ENCODE measurements around the gene TCERG1L. TPM values are rescaled to one million over a fixed set of nuclear protein-coding genes. Genes with fewer than 3 reads are reported as not detected.

TCERG1L gene
- total RNA-seq, result 0.07 and 0.11 TPM in 2 replicates

GRCh38 chr10:131311661-131312477, at the start of gene TCERG1L:
Gene TCERG1L (minus strand): TSS chr10:131311721. CDS start chr10:131311635, 86 bp downstream.
- Mint-ChIP-seq H3K4me1 (ENCODE audit: low read depth) (peaks cover 3% of the 10 kb centered on the region), H3K9me3 (no peaks in the 10 kb centered on the region), H3K27ac (no peak within 1 kb of the TSS), H3K27me3 (ENCODE audit: low read depth) (peaks cover 29% of the 10 kb centered on the region), H3K4me3 (ENCODE audit: low read depth) (peak within 1 kb of the TSS; percentile 23), H3K36me3 (ENCODE audit: low read depth) (no peaks in the 10 kb centered on the region)
- no peak for DNase-seq (ENCODE audit: low spot score)
- intact Hi-C loops (cut with micrococcal nuclease), result no loop called here

- Mint-ChIP-seq H3K4me1 (ENCODE audit: low read depth) (no peaks in the 10 kb centered on the region), H3K9me3 (no peaks in the 10 kb centered on the region), H3K27me3 (ENCODE audit: low read depth) (no peaks in the 10 kb centered on the region), H3K4me3 (ENCODE audit: low read depth) (no peak overlapping the region), H3K27ac (no peak overlapping the region), H3K36me3 (ENCODE audit: low read depth) (no peaks in the 10 kb centered on the region)
- intact Hi-C loops (cut with micrococcal nuclease), result no loop called here
- no peak for DNase-seq (ENCODE audit: low spot score)
Measured at GRCh38 chr10:131358741-131359442, 47.4 kb upstream of the TCERG1L start.

GRCh38 chr10:131356442-131356841, 44.9 kb upstream of the TCERG1L start:
- no peaks in the 10 kb centered on the region for H3K36me3 Mint-ChIP-seq (ENCODE audit: low read depth)
- DNase-seq (ENCODE audit: low spot score), result no peak
- H3K9me3 Mint-ChIP-seq, result no peaks in the 10 kb centered on the region
- no peak overlapping the region for H3K27ac Mint-ChIP-seq
- no peak overlapping the region for H3K4me3 Mint-ChIP-seq (ENCODE audit: low read depth)
- intact Hi-C loops (cut with micrococcal nuclease), result no loop called here
- H3K27me3 Mint-ChIP-seq (ENCODE audit: low read depth), result no peaks in the 10 kb centered on the region
- no peaks in the 10 kb centered on the region for H3K4me1 Mint-ChIP-seq (ENCODE audit: low read depth)

GRCh38 chr10:131355881-131356280, 44.4 kb upstream of the TCERG1L start:
- no peak overlapping the region for H3K27ac Mint-ChIP-seq
- H3K36me3 Mint-ChIP-seq (ENCODE audit: low read depth), result no peaks in the 10 kb centered on the region
- intact Hi-C loops (cut with micrococcal nuclease), result no loop called here
- H3K4me3 Mint-ChIP-seq (ENCODE audit: low read depth), result no peak overlapping the region
- H3K9me3 Mint-ChIP-seq, result no peaks in the 10 kb centered on the region
- H3K27me3 Mint-ChIP-seq (ENCODE audit: low read depth), result no peaks in the 10 kb centered on the region
- H3K4me1 Mint-ChIP-seq (ENCODE audit: low read depth), result no peaks in the 10 kb centered on the region
- DNase-seq (ENCODE audit: low spot score), result no peak

DNA sequence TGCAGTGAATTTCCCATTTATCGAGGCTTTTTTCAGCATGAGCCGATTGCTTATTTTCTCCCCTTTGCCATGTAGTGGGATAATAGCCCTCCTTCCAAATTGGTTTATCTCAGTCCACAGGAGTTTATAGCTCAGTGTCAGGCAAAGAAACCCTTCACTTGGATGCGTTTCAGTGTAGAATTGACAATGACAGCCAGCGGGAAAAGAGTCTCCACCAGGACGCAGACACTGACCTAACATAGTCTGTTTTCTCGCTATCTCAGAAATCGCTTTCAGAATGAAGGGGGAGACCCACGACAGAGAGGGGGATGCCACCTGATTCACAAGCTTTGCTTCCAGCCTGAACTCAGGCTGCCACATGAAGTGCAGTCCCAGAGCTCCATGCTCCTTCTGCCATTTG, 43.5 kb upstream of the TCERG1L start:
- no peak for DNase-seq (ENCODE audit: low spot score)
- Mint-ChIP-seq H3K36me3 (ENCODE audit: low read depth) (no peaks in the 10 kb centered on the region), H3K27me3 (ENCODE audit: low read depth) (no peaks in the 10 kb centered on the region), H3K27ac (no peak overlapping the region), H3K4me3 (ENCODE audit: low read depth) (no peak overlapping the region), H3K4me1 (ENCODE audit: low read depth) (no peaks in the 10 kb centered on the region), H3K9me3 (no peaks in the 10 kb centered on the region)
- intact Hi-C loops (cut with micrococcal nuclease), result no loop called here

- Mint-ChIP-seq H3K4me3 (ENCODE audit: low read depth) (no peak overlapping the region), H3K4me1 (ENCODE audit: low read depth) (no peaks in the 10 kb centered on the region), H3K9me3 (no peaks in the 10 kb centered on the region), H3K27me3 (ENCODE audit: low read depth) (no peaks in the 10 kb centered on the region), H3K27ac (no peak overlapping the region), H3K36me3 (ENCODE audit: low read depth) (no peaks in the 10 kb centered on the region)
- intact Hi-C loops (cut with micrococcal nuclease), result no loop called here
- no peak for DNase-seq (ENCODE audit: low spot score)
Measured at GRCh38 chr10:131354380-131354779, 42.9 kb upstream of the TCERG1L start.

DNA sequence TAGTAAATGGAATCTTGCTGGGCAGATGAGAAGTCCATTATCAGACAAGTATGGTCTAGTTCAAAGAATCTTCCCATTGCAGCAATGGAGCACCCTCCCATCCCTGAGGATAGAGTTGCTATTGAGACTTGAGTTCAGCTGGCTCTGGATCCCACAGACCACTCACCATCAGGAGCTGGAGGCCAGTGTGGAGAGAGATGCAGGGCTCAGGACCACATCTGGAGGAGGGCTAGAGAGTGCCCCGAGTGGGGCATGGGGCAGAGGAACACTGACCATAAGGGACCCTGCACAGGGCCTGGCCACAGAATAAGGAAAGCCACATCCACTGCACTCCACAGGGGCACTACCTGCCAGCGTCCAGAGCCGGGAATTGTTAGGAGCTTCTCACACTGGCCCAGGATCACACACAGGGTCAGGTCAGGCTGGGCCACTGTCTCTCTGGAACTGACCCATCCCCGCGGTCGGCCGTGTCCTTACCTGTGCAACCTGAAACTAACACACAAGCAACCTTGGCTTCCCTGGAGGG, 41.3 kb upstream of the TCERG1L start:
- H3K27ac Mint-ChIP-seq, result no peak overlapping the region
- DNase-seq (ENCODE audit: low spot score), result no peak
- intact Hi-C loops (cut with micrococcal nuclease), result no loop called here
- no peak overlapping the region for H3K4me3 Mint-ChIP-seq (ENCODE audit: low read depth)
- H3K9me3 Mint-ChIP-seq, result no peaks in the 10 kb centered on the region
- no peaks in the 10 kb centered on the region for H3K36me3 Mint-ChIP-seq (ENCODE audit: low read depth)
- H3K27me3 Mint-ChIP-seq (ENCODE audit: low read depth), result no peaks in the 10 kb centered on the region
- H3K4me1 Mint-ChIP-seq (ENCODE audit: low read depth), result no peaks in the 10 kb centered on the region

GRCh38 chr10:131350660-131351059, 39.1 kb upstream of the TCERG1L start:
- intact Hi-C loops (cut with micrococcal nuclease), result no loop called here
- H3K27me3 Mint-ChIP-seq (ENCODE audit: low read depth), result no peaks in the 10 kb centered on the region
- H3K27ac Mint-ChIP-seq, result no peak overlapping the region
- H3K4me3 Mint-ChIP-seq (ENCODE audit: low read depth), result no peak overlapping the region
- H3K4me1 Mint-ChIP-seq (ENCODE audit: low read depth), result no peaks in the 10 kb centered on the region
- no peaks in the 10 kb centered on the region for H3K9me3 Mint-ChIP-seq
- H3K36me3 Mint-ChIP-seq (ENCODE audit: low read depth), result no peaks in the 10 kb centered on the region
- no peak for DNase-seq (ENCODE audit: low spot score)

GRCh38 chr10:131350245-131350644, 38.7 kb upstream of the TCERG1L start:
- Mint-ChIP-seq H3K36me3 (ENCODE audit: low read depth) (no peaks in the 10 kb centered on the region), H3K9me3 (no peaks in the 10 kb centered on the region), H3K27me3 (ENCODE audit: low read depth) (no peaks in the 10 kb centered on the region), H3K27ac (no peak overlapping the region), H3K4me3 (ENCODE audit: low read depth) (no peak overlapping the region), H3K4me1 (ENCODE audit: low read depth) (no peaks in the 10 kb centered on the region)
- DNase-seq (ENCODE audit: low spot score), result no peak
- intact Hi-C loops (cut with micrococcal nuclease), result no loop called here

- intact Hi-C loops (cut with micrococcal nuclease), result no loop called here
Measured at GRCh38 chr10:131346456-131346855, 34.9 kb upstream of the TCERG1L start.

DNA sequence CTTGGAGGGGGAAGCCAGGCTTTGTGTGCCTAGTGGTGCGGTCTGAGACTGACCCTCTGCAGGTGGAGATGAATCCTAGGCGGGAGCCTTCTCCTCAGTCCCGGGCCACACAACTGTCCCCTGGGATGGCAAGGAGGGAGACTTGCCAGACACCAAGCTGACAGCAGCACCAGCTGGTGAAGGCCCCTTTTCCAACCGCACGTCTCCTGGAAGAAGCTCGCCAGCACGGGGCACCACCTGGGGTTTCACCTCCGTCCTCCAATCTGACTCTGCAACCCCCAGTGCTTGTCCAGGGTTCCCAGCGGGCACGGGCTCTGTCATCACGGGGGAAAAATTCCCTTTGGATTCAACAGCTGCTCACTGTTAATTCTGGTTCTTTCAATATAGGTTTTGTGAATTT, 34.2 kb upstream of the TCERG1L start:
- no peaks in the 10 kb centered on the region for H3K36me3 Mint-ChIP-seq (ENCODE audit: low read depth)
- intact Hi-C loops (cut with micrococcal nuclease), result no loop called here
- H3K27ac Mint-ChIP-seq, result no peak overlapping the region
- no peaks in the 10 kb centered on the region for H3K9me3 Mint-ChIP-seq
- H3K27me3 Mint-ChIP-seq (ENCODE audit: low read depth), result no peaks in the 10 kb centered on the region
- no peak for DNase-seq (ENCODE audit: low spot score)
- H3K4me1 Mint-ChIP-seq (ENCODE audit: low read depth), result no peaks in the 10 kb centered on the region
- H3K4me3 Mint-ChIP-seq (ENCODE audit: low read depth), result no peak overlapping the region

More at GRCh38 chr10:131346456-131346855, 34.9 kb upstream of the TCERG1L start:
- no peaks in the 10 kb centered on the region for H3K9me3 Mint-ChIP-seq
- H3K27ac Mint-ChIP-seq, result no peak overlapping the region
- no peaks in the 10 kb centered on the region for H3K27me3 Mint-ChIP-seq (ENCODE audit: low read depth)
- no peaks in the 10 kb centered on the region for H3K4me1 Mint-ChIP-seq (ENCODE audit: low read depth)
- no peak overlapping the region for H3K4me3 Mint-ChIP-seq (ENCODE audit: low read depth)
- DNase-seq (ENCODE audit: low spot score), result no peak
- no peaks in the 10 kb centered on the region for H3K36me3 Mint-ChIP-seq (ENCODE audit: low read depth)

GRCh38 chr10:131344747-131345146, 33.2 kb upstream of the TCERG1L start:
- Mint-ChIP-seq H3K27ac (no peak overlapping the region), H3K27me3 (ENCODE audit: low read depth) (no peaks in the 10 kb centered on the region), H3K4me1 (ENCODE audit: low read depth) (no peaks in the 10 kb centered on the region), H3K4me3 (ENCODE audit: low read depth) (no peak overlapping the region), H3K36me3 (ENCODE audit: low read depth) (no peaks in the 10 kb centered on the region), H3K9me3 (no peaks in the 10 kb centered on the region)
- no peak for DNase-seq (ENCODE audit: low spot score)
- intact Hi-C loops (cut with micrococcal nuclease), result no loop called here

- H3K36me3 Mint-ChIP-seq (ENCODE audit: low read depth), result no peaks in the 10 kb centered on the region
- no peak overlapping the region for H3K4me3 Mint-ChIP-seq (ENCODE audit: low read depth)
- H3K27ac Mint-ChIP-seq, result no peak overlapping the region
- H3K27me3 Mint-ChIP-seq (ENCODE audit: low read depth), result no peaks in the 10 kb centered on the region
- intact Hi-C loops (cut with micrococcal nuclease), result no loop called here
- H3K9me3 Mint-ChIP-seq, result no peaks in the 10 kb centered on the region
- H3K4me1 Mint-ChIP-seq (ENCODE audit: low read depth), result no peaks in the 10 kb centered on the region
- no peak for DNase-seq (ENCODE audit: low spot score)
Measured at GRCh38 chr10:131337741-131338140, 26.2 kb upstream of the TCERG1L start.

All from activated T-helper 2 cell treated with anti-CD3 and anti-CD28 coated beads, Interferon-gamma antibody, Interleukin-2, Interleukin-4, amounts not matched to agents 10 μg/mL and 5 μg/mL and 100 μg/mL, durations not matched to agents 14 hours and 24 hours and 36 hours (primary cell).